Measurements from ENCODE around the gene AP5Z1.

AP5Z1 gene

GRCh38 chr7:4768597-4769569 is 6.5 kb upstream of the AP5Z1 start:
- DNase-seq: no peak

- no peak for DNase-seq
These were observed 5.7 kb upstream of the AP5Z1 start for GRCh38 chr7:4769761-4770160.

GRCh38 chr7:4770886-4771285 is 4.5 kb upstream of the AP5Z1 start:
- DNase-seq: no peak

GRCh38 chr7:4771737-4772136 is 3.7 kb upstream of the AP5Z1 start:
- DNase-seq: no peak

- no peak for DNase-seq
These were observed 3.1 kb upstream of the AP5Z1 start for GRCh38 chr7:4772306-4772705.

GRCh38 chr7:4774007-4774406 is 1.4 kb upstream of the AP5Z1 start:
- DNase-seq: no peak

GRCh38 chr7:4774658-4775249 is 669 bp upstream of the AP5Z1 start:
- DNase-seq: no peak

GRCh38 chr7:4775848-4776623 is 613 bp downstream of the AP5Z1 start:
- DNase-seq: peak in 1 of 2 donors; percentile 36

GRCh38 chr7:4779118-4779517 is 3.7 kb downstream of the AP5Z1 start:
- DNase-seq: no peak

- DNase-seq: no peak
These were observed 6.1 kb downstream of the AP5Z1 start for GRCh38 chr7:4781366-4782069.

GRCh38 chr7:4782333-4783291 is 7.2 kb downstream of the AP5Z1 start:
- no peak for DNase-seq

GRCh38 chr7:4783292-4783652 is 7.8 kb downstream of the AP5Z1 start:
- DNase-seq: no peak

- DNase-seq: no peak
These were observed 8.4 kb downstream of the AP5Z1 start for GRCh38 chr7:4783762-4784351.

- DNase-seq: no peak
These were observed 9.4 kb downstream of the AP5Z1 start for GRCh38 chr7:4784799-4785198.

GRCh38 chr7:4785371-4785770 is 9.9 kb downstream of the AP5Z1 start:
- DNase-seq: no peak

GRCh38 chr7:4786015-4786414 is 10.6 kb downstream of the AP5Z1 start:
- no peak for DNase-seq

- no peak for DNase-seq
These were observed 12.1 kb downstream of the AP5Z1 start for GRCh38 chr7:4787541-4787940.

GRCh38 chr7:4787947-4788626 is 12.7 kb downstream of the AP5Z1 start:
- DNase-seq: no peak

GRCh38 chr7:4788627-4789189 is 13.3 kb downstream of the AP5Z1 start:
- no peak for DNase-seq

All from bone marrow (tissue), 2 donors.